Measurements from ENCODE around the gene LRMDA.

GRCh38 chr10:75738924-75739323, 307.5 kb downstream of the LRMDA start:
- TF ChIP-seq USF2 (IDR thresholded peaks at IDR 0.05; ENCODE audit: low read depth, low read length) (no peak), USF2 (CRISPR knock-in tag; IDR thresholded peaks at IDR 0.05; ENCODE audit: borderline replicate concordance) (no peak), DR1 (CRISPR knock-in tag; IDR thresholded peaks at IDR 0.05) (no peak), ZFP36L2 (CRISPR knock-in tag; IDR thresholded peaks at IDR 0.05) (no peak), BHLHE40 (IDR thresholded peaks at IDR 0.05; ENCODE audit: low read length) (no peak), KDM1A (CRISPR knock-in tag; IDR thresholded peaks at IDR 0.05) (no peak), HOXA7 (CRISPR knock-in tag; IDR thresholded peaks at IDR 0.05) (no peak), PAF1 (CRISPR knock-in tag; IDR thresholded peaks at IDR 0.05) (no peak), FOXP1 (IDR thresholded peaks at IDR 0.05) (no peak), FOXP1 (CRISPR knock-in tag; IDR thresholded peaks at IDR 0.05) (no peak), SP1 (IDR thresholded peaks at IDR 0.05) (no peak), SP1 (CRISPR knock-in tag; IDR thresholded peaks at IDR 0.05) (no peak)
- TF ChIP-seq, protein P1, sequence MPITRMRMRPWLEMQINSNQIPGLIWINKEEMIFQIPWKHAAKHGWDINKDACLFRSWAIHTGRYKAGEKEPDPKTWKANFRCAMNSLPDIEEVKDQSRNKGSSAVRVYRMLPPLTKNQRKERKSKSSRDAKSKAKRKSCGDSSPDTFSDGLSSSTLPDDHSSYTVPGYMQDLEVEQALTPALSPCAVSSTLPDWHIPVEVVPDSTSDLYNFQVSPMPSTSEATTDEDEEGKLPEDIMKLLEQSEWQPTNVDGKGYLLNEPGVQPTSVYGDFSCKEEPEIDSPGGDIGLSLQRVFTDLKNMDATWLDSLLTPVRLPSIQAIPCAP (CRISPR knock-in tag; IDR thresholded peaks at IDR 0.05; ENCODE audit: low read depth), result no peak

Measured in HepG2 (cell line).